NCI-H146 (cell line): Measurements from ENCODE around the gene CA5A.
A peak's percentile ranks its signal among the peaks of the same experiment; 100 is the strongest.
"Not testable (repeated sequence)": the region's sequence is repeated elsewhere in the genome, so short reads cannot be mapped to it uniquely, and the experiment has no call there.

ENCODE experiments used
- DNase-seq: peaks from one replicate; lab custom pipeline; 2025; lab: John Stamatoyannopoulos, UW

CA5A gene

DNA sequence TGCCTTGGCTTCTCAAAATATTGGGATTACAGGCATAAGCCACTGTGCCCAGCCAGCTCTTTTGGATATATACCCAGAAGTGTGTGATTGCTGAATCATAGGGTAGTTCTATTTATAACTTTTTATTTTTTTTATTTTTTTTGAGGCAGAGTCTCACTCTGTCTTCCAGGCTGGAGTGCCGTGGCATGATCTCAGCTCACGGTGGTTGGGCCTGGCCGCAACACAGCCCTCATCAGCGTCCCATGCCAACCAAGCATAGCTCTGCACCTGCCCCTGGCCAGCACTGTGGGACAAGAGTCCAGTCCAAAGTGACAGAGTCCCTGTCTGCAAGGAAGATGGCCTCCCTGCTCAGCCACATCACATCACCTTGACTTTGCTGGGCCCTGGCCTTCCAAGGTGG is 42.3 kb downstream of the CA5A start:
- DNase-seq: not testable (repeated sequence)

DNA sequence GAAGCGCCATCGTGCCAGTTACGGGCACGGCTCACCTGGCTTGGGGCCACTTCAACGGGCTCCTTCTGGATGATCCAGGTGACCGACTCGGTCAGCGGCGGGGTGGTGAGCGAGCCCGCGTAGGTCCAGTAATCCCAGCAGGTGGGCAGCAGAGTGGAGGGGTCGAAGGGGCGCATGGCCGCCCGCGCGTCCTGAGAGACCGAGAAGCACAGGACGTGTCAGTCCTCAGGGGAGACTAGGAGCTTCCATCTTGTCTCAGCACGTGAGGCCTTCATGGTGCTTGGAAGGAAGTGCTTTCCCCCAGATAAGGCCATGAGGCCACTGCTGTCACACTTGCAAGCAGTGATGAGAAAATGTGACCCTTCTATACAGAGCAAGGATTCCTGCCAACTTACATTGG is 44.6 kb downstream of the CA5A start:
- no peak for DNase-seq

DNA sequence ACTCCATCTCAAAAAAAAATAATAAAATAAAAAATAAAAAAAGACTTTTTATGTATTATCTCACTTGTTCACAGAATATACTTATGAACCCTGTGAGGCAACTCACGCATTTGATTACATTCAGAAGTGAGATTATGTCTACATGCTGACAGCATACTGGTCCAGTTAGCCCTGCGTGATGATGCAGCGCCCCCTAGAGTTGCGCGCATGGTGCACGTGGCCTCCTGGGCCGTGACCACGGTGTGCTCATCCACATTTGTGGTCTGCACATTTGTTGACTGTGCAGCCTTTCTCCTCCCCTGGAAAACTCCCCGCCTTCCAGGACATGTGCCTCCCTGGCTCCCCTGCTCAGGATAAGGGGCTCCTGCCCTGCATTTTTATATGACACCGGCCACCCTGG is 46.6 kb downstream of the CA5A start:
- DNase-seq: not testable (repeated sequence)

DNA sequence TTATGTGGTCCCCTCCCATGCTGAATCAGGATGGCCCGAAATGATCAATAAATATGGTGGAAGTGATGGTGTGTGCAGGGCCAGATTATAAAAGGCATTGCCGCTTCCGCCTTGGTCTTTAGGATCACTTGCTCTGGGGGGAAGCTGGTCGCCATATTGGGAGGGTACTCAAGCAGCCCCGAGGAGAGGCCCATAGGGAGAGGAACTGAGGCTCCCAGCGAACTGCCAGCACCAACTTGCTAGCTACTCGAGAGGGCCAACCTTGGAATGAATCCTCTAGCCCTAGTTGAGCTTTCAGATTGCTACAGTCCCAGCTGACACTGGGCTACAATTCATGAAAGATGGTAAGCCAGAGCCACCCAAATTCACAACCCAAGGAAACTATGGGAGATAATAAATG is 48.0 kb downstream of the CA5A start:
- not testable (repeated sequence) for DNase-seq

DNA sequence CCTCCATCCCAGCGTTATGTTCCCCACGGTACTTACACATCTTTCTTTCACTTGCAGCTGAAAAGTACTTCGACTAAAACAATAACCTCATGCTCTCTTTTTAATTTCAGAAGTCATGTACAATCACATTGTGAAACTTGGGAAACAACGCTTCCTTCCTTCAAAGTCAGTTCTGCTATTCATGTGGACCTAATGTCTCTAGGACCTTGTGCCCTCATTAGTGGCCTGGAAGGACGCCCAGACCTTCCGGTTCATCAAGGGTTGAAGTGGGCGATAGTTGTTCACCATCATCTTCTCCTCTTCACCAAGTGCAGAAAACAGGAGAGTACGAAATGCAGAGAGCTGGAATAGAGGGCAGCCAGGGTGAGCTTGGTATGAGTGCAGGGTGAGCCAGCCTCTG is 48.4 kb downstream of the CA5A start:
- DNase-seq: not testable (repeated sequence)

DNA sequence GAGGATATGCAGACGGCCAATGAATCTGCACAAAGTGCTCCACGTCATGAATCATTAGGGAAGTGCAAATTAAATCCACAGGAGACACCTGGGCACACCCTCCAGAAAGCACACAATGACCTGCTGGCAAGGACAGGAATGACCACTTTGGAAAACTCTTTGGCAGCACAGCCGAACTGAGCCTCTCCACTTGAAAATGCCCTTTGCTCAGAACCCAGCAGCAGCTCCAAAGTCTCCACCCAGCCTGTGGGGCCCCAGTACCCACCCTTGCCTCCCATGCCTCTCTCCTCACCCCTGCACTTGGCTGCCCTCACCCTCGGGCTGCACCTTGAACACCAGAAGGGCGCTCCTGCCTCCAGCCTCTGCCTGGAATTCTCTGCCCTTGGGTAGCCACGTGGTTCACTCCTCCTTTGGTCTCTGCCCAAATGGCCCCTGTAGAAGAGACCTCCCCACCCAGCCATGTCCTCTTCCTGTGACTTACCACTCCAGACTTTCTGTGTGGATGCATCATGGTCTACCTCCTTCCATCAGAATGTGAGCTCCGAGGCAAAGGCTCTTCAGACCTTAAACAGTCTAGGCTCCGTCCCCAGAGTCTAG is 50.9 kb downstream of the CA5A start:
- DNase-seq: peak; percentile 47

DNA sequence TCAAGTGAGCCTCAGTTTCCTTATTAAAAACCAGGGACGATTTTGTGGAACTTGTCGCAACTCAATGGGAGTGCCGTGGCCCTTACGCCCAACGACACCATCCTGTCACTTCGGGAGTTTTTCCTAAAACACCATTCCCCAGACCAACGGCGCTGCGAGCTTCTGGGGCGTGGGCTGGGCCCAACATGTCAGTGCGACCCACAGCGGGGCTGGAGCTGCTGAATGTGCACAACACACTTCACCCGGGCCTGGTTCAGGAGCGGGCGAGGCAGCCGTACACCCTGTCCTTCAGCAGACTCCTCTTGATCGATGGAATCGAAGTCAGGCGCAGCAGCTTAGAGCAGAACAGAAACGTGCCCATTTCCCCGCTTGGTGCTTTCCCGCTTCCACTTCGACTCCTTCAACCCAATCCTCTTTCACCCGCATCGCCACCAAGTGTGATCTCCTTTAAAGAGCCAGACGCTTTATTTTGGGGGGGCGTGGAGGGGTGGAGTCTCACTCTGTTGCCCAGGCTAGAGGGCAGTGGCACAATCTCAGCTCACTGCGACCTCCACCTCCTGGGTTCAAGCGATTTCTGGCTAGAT is 53.8 kb downstream of the CA5A start:
- no peak for DNase-seq

DNA sequence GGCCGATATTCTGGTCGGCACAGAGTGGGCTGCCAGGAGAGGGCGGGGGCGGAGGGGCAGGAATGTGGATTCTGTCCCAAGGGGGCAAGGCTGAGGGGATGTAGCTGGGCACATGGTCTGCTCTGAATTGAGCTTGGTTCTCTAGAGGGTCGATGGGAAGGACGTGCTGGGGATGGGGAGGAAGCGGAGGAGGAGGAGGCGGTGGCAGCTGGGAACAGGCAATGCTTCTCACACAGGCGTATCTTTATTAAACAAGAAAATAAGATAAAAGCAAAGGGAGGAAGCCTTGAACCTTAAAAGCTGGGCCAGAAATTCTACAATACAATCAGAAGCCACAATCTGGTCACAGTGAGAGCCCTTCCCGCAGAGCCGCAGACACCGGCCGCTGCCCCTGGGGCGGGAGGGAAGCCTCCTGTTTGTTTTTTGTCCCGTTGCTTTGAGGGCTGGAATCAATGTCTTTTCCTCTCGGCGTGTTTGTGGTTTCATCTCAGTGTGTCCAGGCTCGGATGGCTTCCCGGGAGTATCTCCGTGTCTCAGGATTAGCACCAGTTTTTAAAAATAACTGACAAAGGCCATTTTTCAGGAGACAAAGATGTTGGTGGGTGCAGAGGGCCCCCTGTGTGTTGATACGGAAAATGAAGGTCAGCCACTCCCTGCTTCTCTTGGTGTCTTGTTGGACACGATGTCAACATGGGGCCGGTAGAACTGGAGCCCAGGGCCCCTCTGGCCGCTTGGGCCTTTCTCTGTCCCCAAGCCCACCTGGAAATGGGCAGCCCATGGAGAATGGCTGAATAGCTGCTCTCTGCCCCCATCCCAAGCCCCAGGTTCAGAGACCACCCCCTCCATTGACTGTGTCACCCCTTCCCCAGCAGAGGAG is 54.8 kb downstream of the CA5A start:
- no peak for DNase-seq

DNA sequence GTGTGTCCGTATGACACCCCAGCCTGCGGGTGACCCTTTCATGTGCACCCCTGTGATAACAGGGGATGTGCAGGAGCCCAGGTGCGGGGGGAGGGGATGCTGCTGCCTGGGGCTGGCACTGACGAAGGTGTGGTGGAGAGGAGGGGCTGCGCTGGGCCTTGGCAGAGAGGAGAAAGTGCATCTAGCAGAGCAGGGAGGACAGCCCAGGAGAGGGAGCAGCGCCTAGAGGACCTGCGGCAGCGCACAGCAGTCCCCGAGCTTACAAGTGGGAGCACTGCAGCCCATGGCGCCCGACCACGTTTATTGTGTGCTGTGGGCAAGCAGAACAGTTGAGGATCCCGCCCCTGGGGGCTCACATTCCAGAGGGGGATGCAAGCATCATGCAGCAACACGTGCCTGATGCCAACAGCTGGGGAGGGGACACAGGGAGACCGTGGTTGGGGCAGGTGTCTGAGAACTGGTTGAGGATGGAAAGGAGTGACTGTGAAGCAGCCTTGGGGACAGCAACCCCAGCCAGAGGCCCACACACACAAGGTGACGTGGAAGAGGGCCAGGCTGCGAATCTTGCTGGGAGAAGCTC is 56.1 kb downstream of the CA5A start:
- no peak for DNase-seq

DNA sequence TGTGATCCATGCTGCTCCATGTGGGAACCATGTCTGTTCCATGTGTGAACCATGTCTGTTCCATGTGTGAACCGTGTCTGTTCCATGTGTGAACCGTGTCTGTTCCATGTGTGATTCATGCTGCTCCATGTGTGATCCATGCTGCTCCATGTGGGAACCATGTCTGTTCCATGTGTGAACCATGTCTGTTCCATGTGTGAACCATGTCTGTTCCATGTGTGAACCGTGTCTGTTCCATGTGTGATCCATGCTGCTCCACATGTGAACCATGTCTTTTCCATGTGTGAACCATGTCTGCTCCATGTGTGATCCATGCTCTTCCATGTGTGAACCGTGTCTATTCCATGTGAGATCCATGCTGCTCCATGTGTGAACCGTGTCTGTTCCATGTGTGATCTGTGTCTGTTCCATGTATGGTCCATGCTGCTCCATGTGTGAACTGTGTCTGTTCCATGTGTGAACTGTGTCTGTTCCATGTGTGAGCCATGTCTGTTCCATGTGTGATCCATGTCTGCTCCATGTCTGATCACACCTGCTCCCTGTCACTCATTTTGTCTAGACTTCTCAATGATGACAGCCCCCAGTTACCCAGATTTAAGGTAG is 56.8 kb downstream of the CA5A start:
- not testable (repeated sequence) for DNase-seq

DNA sequence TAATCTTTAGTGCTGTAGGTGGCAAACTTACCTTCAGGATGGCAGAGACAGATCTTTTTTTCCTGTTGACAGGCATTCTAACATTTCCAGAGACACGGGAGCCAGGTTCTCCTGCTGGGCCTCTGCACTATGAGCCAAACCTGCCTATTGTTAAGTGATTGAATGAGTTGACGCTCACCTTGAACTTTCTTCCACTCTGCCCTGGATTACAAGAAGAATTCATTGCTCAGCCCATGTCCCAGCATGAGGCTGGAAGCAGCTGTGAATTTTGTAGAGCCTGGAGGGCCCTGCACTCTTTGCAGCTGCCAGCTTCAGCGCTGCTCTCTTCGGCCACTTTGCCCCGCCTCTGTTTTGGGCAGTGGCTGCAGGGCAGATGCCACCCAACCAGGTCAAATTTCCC is 57.6 kb downstream of the CA5A start:
- peak; percentile 9 for DNase-seq

DNA sequence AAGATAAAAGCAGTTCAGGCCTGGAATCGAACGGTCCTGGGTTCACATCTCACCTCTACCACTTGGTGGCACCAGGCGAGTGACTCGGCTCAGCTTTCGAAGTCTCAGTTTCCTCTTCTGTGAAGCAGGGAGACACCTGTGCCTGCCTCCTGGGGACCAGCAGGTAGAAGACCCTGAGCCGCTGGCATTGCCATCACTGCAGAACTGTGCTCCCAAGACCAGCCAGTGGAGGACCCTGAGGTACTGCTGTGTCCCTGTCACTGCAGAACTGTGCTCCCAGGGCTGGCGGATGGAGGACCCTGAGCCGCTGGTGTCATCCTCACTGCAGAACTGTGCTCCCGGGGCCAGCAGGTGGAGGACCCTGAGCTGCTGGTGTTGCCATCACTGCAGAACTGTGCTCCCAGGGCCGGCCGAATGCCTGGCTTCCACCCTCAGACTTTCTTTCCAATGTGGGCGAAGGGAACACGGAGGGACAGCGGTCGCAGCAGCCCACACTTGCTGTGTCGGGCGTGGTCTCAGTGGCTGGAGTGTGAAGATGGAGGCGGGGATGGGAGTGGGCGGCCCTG is 58.3 kb downstream of the CA5A start:
- no peak for DNase-seq

DNA sequence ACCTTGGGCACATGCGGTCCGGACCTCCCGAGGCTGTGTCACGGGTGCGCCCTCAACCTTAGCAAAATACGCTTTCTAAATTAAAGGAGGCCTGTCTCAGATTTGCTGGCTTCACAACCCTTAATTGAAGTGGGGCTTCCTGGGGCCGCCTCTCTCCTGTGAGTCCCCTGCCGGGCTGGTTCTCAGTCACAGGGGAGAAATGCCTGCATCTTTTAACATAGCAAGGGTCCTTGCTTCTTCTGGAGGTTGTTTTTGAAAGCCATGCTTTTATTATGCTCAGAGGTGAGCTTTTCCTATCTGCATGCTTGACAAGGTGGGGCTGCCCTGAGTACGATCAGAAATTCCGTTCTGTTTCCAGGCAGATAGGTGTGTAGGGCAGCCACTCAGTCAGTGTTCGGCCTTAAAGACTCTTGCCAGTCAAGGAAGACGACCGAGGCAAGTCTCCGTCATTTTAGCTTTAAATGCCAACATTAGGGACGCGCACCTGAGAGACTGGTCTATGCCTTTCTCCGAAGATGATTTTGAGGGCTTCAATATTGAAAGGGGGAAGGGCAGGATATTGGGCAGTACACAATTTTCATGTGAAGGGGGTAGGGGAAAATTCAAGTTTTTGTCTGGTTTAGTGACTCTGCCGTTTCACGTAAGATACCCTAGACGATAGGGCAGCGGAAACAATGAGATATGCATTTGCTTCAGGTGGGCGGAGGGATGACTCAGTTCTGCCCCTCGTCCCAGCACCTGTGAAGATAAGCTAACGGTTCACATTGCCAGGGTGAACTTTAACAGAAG is 61.5 kb downstream of the CA5A start:
- no peak for DNase-seq

DNA sequence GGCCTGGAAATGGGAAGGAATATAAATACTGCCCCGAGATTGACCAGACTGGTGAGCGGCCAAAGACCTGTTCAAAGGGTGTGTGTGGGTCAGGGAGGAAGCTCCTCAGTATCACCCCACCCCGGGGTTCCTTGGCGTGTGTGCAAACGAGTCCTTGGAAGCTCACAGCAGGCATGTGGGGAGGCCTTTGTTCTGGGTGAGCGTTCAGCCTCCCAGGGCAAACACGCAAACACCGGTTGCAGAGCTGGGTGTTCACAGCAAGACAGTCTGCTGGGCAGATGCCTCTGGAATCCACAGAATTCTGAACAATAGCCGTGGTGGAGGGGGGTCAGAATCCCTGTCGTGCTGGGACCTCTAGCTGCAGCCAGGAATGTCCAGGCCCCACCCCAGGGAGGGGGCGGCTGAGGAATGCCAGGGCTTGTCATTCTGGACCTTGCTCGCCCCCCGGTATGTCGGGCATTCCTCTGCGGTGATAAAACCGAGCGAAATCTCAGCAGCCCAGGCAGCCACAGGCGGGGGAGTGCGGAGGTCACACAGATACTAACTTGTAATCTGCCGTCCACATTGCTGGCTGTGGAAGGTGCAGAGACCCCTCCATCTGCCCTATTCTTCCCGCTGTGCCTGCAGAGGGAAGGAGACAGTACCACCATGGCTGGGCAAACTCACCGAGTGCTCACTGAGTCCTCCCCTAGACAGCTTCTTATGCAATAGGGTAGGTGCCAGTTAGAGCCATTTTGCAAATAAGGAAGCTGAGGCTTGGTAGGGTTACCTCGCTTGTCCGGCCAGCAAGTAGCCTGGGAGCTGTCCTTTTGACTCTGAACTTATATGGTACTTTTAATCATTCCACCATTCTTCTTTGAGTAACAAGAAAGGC is 65.7 kb downstream of the CA5A start:
- peak; percentile 90 for DNase-seq

DNA sequence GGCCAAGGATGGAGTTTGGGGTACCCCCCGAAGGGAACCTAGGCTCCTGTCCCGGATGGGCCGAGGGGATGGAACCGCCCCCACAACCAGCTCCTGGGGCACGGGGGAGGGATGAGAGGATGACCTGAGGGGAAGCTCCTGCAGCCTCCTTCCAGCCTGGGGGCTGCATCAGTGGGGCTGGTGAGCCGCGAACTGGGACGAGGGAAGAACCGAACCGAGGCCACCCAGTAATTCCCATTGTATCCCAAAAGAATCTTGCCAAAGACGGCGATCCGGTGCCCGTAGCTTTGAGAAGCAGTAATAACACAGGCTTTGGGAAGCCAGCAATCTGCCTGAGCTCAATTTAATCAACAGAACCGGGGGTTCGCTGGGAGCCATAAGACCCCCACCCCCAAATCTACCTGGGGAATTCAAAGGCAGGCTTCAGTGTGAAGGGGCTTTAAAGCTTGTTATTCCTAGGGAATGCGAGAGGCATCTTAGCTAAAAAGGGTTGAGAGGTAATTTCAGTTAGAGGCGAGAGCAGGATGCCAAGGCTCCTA is 66.4 kb downstream of the CA5A start:
- DNase-seq: not testable (repeated sequence)

DNA sequence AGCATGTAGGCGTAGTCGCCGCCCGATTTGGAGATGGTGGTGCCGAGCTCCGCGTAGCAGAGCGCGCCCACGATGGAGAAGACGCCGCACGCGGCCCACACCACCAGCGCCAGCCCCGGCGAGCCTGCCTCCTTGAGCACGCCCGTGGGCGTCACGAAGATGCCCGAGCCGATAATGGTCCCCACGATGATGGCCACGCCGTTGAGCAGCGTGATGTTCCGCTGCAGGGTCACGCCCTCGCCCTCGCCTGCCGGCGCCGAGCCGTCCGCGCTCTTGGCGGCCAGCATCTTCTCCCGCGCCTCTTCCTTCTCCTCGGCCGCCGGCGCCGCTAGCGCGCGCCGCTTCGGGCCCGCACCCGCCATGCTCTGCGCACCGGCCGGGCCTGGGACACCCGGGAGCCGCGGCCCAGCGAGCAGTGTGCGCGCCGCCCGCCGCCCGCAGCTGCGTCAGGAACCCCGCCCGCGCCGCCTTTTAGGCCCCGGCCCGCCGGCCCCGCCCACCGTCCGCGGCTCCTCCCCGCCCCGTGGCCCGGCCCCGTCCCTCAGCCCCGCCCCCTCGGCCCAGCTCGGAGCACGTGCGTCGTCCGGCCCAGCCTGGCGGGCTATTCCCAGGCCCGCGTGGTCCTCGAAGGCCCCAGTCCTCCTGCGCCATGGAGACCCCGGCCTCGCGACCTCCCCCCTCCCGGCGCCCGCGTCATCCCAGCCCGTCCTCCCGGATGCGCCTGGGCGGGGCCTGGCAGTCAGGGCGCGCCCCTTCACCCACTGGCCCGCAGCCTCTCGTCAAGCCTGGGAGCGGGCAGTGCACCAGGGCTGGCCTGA is 67.1 kb downstream of the CA5A start, which contains the start of gene SLC7A5:
TSS of gene SLC7A5 (minus strand) at position 447 of the 818 bp plus-strand sequence. CDS start at position 362, 85 bp downstream.
- DNase-seq: peak; percentile 67

DNA sequence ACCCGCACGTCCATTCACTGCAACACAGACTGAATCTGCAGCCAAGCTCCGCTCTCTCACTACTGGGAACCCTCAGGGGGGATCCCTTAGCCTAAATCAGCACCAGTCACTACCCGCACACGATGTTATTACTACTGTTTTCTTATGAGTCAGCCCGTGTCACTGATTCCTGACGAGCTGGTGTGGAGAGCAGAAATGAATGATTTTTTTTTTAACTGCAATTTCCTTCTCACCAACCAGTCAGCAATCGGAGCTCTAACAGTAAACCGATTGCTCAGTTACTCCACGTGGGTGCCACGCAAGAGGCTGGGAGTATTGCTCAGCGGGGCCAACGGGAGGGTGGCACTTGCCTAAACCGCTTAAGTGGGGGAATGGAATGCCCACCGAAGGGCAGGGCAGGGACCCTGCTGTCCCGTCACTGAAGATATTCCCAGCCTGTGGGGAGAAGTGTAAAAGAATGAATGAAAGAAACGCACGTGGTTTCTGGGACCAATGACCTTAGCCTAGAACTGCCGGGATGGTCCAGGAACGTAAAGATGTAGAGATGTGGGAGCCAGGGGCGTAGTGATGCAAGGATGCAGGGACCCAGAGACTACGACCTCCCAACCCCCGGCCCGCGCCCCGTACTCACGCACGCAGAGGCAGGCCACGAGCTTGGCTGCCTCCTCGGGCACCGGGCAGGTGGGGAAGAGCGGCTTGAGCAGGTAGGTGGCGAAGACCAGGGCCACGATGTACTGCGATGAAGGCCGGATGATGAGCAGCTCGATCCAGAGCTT is 67.9 kb downstream of the CA5A start:
- not testable (repeated sequence) for DNase-seq

DNA sequence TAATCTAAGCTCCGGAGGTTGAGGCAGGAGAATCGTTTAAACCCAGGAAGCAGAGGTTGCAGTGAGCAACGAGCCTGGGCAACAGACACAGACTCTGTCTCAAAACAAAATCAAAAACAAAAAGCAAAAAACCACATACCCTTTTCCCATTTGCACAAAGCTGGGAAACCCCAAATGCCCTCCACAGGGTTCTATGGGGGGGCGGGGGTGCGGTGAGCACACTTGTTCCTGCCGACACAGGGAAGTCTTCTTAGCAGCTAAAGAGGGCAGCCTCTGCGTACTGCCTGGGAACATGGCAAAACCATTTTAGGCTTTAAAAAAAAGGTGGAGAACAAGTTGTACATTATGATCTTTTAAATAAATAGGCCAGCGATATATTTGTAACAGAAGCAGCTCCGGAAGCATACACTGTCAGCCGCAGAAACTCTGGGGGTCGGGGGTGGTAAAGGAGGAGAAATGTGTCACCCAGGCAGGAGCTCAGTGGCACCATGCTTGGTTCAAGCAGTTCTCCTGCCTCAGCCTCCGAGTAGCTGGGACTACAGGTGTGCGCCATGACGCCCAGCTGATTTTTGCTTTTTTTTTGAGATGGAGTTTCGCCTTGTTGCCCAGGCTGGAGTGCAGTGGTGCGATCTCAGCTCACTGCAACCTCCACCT is 70.3 kb downstream of the CA5A start:
- not testable (repeated sequence) for DNase-seq
